Measurements from ENCODE around the gene NPR2. TPM values are rescaled to one million over a fixed set of nuclear protein-coding genes. Genes with fewer than 3 reads are reported as not detected.

Gene NPR2
- total and polyA plus RNA-seq, 4 donors, result 6.2 to 16.1 (median 13.5) TPM

DNA sequence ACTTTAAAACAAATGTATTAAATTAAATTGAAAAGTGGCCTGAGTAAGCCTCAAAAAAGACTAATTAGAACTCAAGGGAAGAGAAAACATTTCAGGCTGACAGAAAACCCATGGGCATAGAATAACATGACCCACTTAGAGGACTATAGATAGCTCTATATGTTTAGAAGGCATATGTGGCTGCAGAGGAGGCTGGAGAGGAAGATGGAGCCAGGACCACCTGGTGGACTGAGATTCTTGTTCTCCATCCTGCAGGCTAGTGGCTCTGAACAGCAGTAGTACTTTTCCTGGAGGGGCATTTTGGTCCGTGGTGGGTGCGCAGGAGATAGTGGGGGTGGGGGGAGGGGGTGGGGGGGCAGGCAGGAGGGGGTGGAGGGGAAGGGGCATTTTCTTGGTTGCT lies 10.3 kb upstream of the NPR2 start:
- WGBS, 2 donors, result 61 to 88% methylated on average over 2 of the region's 2 CpGs
- no peak for DNase-seq
- TF ChIP-seq, protein P1, sequence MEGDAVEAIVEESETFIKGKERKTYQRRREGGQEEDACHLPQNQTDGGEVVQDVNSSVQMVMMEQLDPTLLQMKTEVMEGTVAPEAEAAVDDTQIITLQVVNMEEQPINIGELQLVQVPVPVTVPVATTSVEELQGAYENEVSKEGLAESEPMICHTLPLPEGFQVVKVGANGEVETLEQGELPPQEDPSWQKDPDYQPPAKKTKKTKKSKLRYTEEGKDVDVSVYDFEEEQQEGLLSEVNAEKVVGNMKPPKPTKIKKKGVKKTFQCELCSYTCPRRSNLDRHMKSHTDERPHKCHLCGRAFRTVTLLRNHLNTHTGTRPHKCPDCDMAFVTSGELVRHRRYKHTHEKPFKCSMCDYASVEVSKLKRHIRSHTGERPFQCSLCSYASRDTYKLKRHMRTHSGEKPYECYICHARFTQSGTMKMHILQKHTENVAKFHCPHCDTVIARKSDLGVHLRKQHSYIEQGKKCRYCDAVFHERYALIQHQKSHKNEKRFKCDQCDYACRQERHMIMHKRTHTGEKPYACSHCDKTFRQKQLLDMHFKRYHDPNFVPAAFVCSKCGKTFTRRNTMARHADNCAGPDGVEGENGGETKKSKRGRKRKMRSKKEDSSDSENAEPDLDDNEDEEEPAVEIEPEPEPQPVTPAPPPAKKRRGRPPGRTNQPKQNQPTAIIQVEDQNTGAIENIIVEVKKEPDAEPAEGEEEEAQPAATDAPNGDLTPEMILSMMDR (IDR thresholded peaks at IDR 0.05; ENCODE audit: control extremely low read depth, extremely low read depth), result no peak
- Histone ChIP-seq H3K27ac (ENCODE audit: low read depth in 1 of 2, low read length in 1 of 2) (no peak overlapping the region), H3K9ac (ENCODE audit: insufficient read depth in 1 of 2, low read length in 2 of 2) (no peak overlapping the region), H3K36me3 (ENCODE audit: control insufficient read depth in 4 of 4, insufficient read depth in 4 of 4, low read length in 4 of 4) (peaks cover 0 to 4% (median under 1%) of the 10 kb centered on the region in 4 donors), H3K9me3 (ENCODE audit: control insufficient read depth in 4 of 4, insufficient read depth in 3 of 4, low read length in 3 of 4) (no peaks in the 10 kb centered on the region), H3K4me3 (no peak overlapping the region), H3K27me3 (ENCODE audit: control insufficient read depth in 3 of 3, insufficient read depth in 3 of 3, low read length in 2 of 3) (no peaks in the 10 kb centered on the region), H3K4me1 (ENCODE audit: control insufficient read depth in 5 of 5, insufficient read depth in 5 of 5, low read length in 5 of 5) (no peaks in the 10 kb centered on the region)
- no peak for ATAC-seq (ENCODE audit: insufficient read depth, low FRiP score)

- Histone ChIP-seq H3K4me1 (ENCODE audit: control insufficient read depth in 5 of 5, insufficient read depth in 5 of 5, low read length in 5 of 5) (no peaks in the 10 kb centered on the region), H3K27ac (ENCODE audit: low read depth in 1 of 2, low read length in 1 of 2) (no peak overlapping the region), H3K4me3 (no peak overlapping the region), H3K27me3 (ENCODE audit: control insufficient read depth in 3 of 3, insufficient read depth in 3 of 3, low read length in 2 of 3) (no peaks in the 10 kb centered on the region), H3K9ac (ENCODE audit: insufficient read depth in 1 of 2, low read length in 2 of 2) (no peak overlapping the region), H3K9me3 (ENCODE audit: control insufficient read depth in 4 of 4, insufficient read depth in 3 of 4, low read length in 3 of 4) (no peaks in the 10 kb centered on the region), H3K36me3 (ENCODE audit: control insufficient read depth in 4 of 4, insufficient read depth in 4 of 4, low read length in 4 of 4) (peaks cover 0 to 4% (median under 1%) of the 10 kb centered on the region in 4 donors)
- ATAC-seq (ENCODE audit: insufficient read depth, low FRiP score), result no peak
- TF ChIP-seq, protein P1 (IDR thresholded peaks at IDR 0.05; ENCODE audit: control extremely low read depth, extremely low read depth), result no peak
- DNase-seq, result no peak
Measured at GRCh38 chr9:35783418-35783817, 8.0 kb upstream of the NPR2 start.

DNA sequence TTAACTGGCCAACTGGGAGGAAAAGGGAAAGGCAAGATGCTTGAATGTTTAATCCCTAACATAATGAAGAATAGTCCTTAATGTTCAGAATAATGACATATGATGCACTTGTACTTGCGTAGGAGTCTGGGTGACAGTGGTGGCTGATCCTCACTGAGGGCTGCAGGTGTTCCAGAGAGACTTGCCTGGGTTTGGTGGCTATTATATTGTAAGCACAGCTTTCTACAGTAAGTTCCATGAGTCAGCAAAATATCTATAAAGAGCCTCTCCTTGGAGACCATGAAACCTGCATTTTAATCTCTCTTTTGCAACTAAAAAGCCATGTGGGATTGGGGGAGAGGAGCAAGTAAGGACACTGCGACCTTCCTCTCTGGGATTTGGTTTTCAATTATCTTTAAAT lies 1.9 kb upstream of the NPR2 start:
- Histone ChIP-seq H3K9ac (ENCODE audit: insufficient read depth in 1 of 2, low read length in 2 of 2) (no peak overlapping the region), H3K27ac (ENCODE audit: low read depth in 1 of 2, low read length in 1 of 2) (no peak overlapping the region), H3K9me3 (ENCODE audit: control insufficient read depth in 4 of 4, insufficient read depth in 3 of 4, low read length in 3 of 4) (no peaks in the 10 kb centered on the region), H3K27me3 (ENCODE audit: control insufficient read depth in 3 of 3, insufficient read depth in 3 of 3, low read length in 2 of 3) (no peaks in the 10 kb centered on the region), H3K4me1 (ENCODE audit: control insufficient read depth in 5 of 5, insufficient read depth in 5 of 5, low read length in 5 of 5) (peaks cover 0 to 32% (median 14%) of the 10 kb centered on the region in 5 donors), H3K4me3 (no peak overlapping the region), H3K36me3 (ENCODE audit: control insufficient read depth in 4 of 4, insufficient read depth in 4 of 4, low read length in 4 of 4) (peaks cover 0 to 4% (median 0%) of the 10 kb centered on the region in 4 donors)
- TF ChIP-seq, protein P1 (IDR thresholded peaks at IDR 0.05; ENCODE audit: control extremely low read depth, extremely low read depth), result no peak
- ATAC-seq (ENCODE audit: insufficient read depth, low FRiP score) (no peak), DNase-seq (no peak)
- 98 to 99% methylated on average over 2 of the region's 2 CpGs for WGBS, 2 donors

DNA sequence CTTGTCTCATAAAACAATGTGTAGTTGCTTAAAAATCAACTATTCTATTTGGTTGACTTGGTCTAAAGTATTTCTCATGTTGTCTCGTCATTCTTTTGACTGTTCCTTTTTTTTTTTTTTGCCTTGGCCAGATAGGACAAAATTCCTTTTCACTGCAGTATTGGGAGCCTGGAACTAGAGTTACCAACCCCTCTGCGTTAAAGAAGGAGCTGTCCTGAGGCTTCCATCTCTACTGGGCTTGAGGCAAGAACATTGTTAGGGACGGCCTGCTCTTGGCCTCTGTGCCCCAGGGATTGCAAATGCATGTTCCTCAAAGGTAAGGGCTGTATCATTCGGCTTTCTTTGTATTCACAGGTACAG lies 1.4 kb upstream of the NPR2 start:
- no peak for ATAC-seq (ENCODE audit: insufficient read depth, low FRiP score)
- Histone ChIP-seq H3K4me1 (ENCODE audit: control insufficient read depth in 5 of 5, insufficient read depth in 5 of 5, low read length in 5 of 5) (peaks cover 0 to 34% (median 14%) of the 10 kb centered on the region in 5 donors), H3K9ac (ENCODE audit: insufficient read depth in 1 of 2, low read length in 2 of 2) (no peak overlapping the region), H3K4me3 (no peak overlapping the region), H3K27me3 (ENCODE audit: control insufficient read depth in 3 of 3, insufficient read depth in 3 of 3, low read length in 2 of 3) (no peaks in the 10 kb centered on the region), H3K27ac (ENCODE audit: low read depth in 1 of 2, low read length in 1 of 2) (no peak overlapping the region), H3K36me3 (ENCODE audit: control insufficient read depth in 4 of 4, insufficient read depth in 4 of 4, low read length in 4 of 4) (peaks cover 0 to 3% (median 0%) of the 10 kb centered on the region in 4 donors), H3K9me3 (ENCODE audit: control insufficient read depth in 4 of 4, insufficient read depth in 3 of 4, low read length in 3 of 4) (no peaks in the 10 kb centered on the region)
- 38 to 53% methylated on average over 4 of the region's 4 CpGs for WGBS, 2 donors
- TF ChIP-seq, protein P1 (IDR thresholded peaks at IDR 0.05; ENCODE audit: control extremely low read depth, extremely low read depth), result no peak
- no peak for DNase-seq

All from lung (tissue), 12 donors.